Measurements from ENCODE around the gene C6orf132.

DNA sequence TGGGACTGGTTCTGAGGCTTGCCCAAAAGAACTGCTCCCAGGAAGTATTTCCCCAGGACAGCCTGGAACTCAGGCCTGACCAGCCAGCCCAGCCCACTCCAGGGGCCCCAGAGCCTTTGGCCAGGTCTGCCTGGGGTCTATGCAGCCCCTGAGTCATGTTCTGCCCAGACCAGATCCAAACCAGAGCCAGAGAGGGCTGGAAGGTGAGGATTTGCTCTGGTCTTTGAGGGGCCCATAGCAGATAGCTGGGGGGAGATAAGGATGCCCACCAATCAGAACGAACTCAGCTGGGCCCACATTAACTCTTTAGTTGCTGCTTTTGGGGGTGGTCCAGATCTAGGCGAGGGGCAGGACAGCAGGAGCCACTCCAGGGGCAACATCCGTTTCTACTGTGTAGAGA lies 16.8 kb downstream of the C6orf132 start:
- TF ChIP-seq, protein P1, sequence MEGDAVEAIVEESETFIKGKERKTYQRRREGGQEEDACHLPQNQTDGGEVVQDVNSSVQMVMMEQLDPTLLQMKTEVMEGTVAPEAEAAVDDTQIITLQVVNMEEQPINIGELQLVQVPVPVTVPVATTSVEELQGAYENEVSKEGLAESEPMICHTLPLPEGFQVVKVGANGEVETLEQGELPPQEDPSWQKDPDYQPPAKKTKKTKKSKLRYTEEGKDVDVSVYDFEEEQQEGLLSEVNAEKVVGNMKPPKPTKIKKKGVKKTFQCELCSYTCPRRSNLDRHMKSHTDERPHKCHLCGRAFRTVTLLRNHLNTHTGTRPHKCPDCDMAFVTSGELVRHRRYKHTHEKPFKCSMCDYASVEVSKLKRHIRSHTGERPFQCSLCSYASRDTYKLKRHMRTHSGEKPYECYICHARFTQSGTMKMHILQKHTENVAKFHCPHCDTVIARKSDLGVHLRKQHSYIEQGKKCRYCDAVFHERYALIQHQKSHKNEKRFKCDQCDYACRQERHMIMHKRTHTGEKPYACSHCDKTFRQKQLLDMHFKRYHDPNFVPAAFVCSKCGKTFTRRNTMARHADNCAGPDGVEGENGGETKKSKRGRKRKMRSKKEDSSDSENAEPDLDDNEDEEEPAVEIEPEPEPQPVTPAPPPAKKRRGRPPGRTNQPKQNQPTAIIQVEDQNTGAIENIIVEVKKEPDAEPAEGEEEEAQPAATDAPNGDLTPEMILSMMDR (IDR thresholded peaks at IDR 0.05): no peak
- TF ChIP-seq POLR2A (IDR thresholded peaks at IDR 0.05): no peak
- TF ChIP-seq EP300 (IDR thresholded peaks at IDR 0.05): no peak
